Activated CD4-positive, alpha-beta T cell treated with anti-CD3 and anti-CD28 coated beads for 4 hours (primary cell): ENCODE results near the gene SPNS3.

ENCODE experiments used
- DNase-seq, 2 donors: peaks; one replicate each; pipeline ENCODE4 v3.0.0-alpha.2; 2020

Gene SPNS3

GRCh38 chr17:4532860-4533522 lies 99.3 kb downstream of the SPNS3 start:
- DNase-seq = no peak

- no peak for DNase-seq
These were observed 100.1 kb downstream of the SPNS3 start for GRCh38 chr17:4533523-4534504.

- DNase-seq = no peak
These were observed 100.8 kb downstream of the SPNS3 start for GRCh38 chr17:4534515-4534914.

DNA sequence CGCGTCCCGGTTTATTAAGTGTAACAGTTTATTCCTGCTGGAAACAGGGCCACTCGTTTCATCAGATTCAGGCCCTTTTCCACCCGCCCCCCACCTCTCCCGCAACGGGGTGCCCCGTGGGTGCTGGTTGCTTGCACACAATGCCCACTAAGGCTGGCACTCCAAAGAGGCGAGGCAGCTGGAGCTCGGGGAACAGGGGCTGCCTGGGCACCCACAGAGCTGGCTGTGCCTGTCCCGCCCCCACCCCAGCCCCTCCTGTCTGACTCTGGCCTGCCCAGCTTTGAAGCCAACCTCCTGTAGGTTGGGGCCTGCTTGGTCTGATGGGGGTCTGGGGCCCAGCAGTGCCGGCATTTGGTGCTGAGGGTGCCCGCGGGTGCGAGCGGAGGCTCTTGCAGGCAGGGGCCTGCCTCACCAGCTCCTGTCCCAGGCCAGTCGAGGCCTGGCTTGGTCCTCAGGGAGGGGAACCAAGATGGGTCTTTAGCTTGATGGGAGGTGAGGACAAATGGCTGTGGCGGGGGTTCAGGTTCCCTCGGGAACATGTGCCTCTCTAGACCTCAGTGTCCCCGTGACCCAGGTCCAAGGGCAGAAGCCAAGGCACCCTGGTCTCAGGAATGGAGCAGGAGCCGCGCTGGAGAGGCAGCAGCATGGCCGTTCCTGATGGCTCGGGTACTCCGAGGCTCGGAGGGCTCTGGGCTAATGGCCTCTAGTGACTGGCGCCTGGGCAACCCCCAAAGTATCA lies 101.4 kb downstream of the SPNS3 start:
- DNase-seq = no peak

DNA sequence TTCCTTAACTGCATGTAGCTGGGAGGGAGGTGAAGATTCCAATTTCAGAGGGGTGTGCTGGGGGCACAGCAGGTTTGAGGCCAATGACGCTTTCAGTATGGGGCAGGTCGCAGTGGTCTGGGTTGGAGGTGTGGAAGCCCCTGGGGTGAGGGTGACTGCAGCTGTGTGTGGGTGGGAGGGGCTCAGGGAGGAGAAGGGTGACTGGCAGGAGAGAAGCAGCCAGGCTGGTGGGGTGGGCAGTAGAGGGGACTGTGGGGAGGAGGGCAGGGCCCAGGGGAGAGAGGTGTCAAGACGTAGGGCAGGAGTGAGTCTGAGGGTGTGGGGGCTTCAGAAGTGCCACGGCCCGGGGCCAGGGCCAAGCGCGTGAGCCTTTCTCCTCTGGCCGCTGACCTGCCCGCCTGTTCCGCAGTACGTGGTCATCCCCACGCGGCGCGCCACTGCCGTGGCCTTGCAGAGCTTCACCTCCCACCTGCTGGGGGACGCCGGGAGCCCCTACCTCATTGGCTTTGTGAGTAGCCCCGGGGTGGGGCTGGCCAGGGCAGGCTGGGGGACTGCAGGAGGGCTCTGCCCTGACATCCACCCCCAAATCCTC lies 102.0 kb downstream of the SPNS3 start:
- no peak for DNase-seq

DNA sequence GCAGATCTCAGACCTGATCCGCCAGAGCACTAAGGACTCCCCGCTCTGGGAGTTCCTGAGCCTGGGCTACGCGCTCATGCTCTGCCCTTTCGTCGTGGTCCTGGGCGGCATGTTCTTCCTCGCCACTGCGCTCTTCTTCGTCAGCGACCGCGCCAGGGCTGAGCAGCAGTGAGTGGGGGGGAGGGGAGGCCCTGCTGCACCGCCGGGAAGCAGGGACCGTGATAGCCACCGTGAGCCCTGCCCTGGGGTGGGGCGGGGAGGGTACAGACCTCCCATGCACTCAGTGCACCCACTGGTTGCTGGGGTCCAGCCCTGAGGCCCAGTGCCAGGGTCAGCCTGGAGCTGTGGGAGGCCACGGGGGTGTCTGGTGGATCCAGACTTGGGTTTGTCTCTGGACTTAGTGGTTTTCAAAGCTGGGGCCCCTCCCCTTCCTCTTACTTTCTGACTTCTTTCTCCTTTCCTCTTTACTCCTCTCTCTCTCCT lies 102.6 kb downstream of the SPNS3 start:
- DNase-seq = no peak

DNA sequence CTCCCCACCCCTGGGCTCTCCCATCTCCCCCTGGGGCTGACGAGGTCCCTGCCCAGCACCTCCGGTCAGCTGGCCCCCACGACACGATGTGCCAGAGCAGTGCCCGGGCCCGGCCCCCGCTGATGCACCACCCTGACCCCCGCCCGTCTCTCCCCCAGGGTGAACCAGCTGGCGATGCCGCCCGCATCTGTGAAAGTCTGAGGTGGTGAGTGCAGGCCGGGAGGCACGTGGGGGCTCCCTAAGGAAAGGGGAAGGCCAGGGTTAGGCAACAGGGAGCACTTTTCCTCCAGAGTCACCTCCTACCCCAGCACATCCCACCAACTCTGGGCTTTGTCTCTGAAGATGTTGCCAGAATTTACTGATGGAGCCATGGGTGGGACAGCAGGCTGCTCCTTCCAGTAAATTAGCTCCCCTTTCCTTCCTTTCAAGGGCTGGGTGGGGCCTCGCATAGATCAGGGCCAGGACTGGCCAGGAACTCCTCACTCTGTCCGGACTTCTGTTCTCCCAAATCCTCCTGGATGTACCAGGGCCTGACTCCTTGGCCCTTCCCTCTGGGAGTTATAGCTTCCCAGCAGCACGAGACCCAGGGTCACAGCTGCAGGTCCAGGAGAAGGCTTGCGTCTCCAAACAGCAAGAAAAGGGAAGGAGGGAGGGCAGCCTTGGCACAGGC lies 103.1 kb downstream of the SPNS3 start:
- no peak for DNase-seq
